HepG2 (cell line): Measurements from ENCODE around the gene ZNF605. TPM values are rescaled to one million over a fixed set of nuclear protein-coding genes. Genes with fewer than 3 reads are reported as not detected.

Experiments
- ATAC-seq: fragments of 200-7000 bp; cut with Tn5 transposase; 3 replicates; pipeline ENCODE4 v1.9.1; 2020; ENCODE audit warnings: mild to moderate bottlenecking, moderate library complexity
- BruUV-seq: library from RNA; stranded (reverse); fragments of 400-500 nt; replicated peaks from 2 replicates; lab custom pipeline; 2021; lab: Mats Ljungman, UMichigan
- CTCF ChIA-PET: fragments of 300-600 bp; formaldehyde crosslinking; extraction: SDS; loops from one replicate; lab custom pipeline; 2021; ENCODE audit warnings: low total read pairs, inconsistent platforms, low intra/inter-chr PET ratio; lab: Yijun Ruan, JAX
- POLR2A ChIA-PET: fragments of 350-600 bp; sonication (Branson Sonifier 250); formaldehyde crosslinking; loops from one replicate; lab custom pipeline; 2020; ENCODE audit warnings: antibody characterized with exemption, inconsistent platforms; lab: Yijun Ruan, JAX
- DNase-seq: peaks from one replicate; pipeline ENCODE4 v3.0.0-alpha.2; 2015; ENCODE audit warnings: low spot score
- FAIRE-seq: peaks from 3 replicates; lab custom pipeline; 2011; peaks lifted over from hg19 to GRCh38; lab: Jason Lieb, UNC
- H2AFZ ChIP-seq: one replicate; pipeline ENCODE4 v1.6.1; 2011; ENCODE audit warnings: low read length, inconsistent platforms
- H3K27ac ChIP-seq: fragments of 300-600 bp; 3 replicates; pipeline ENCODE4 v1.8.0; 2011; ENCODE audit warnings: mixed run types, mild to moderate bottlenecking, mixed read lengths, low read length, inconsistent platforms; ENCODE audit not compliant: insufficient read depth; ENCODE audit errors: extremely low read length
- H3K27me3 ChIP-seq, 2 experiments: fragments of 200-600 bp in 1 of 2; 2 replicates in 1 of 2; 3 replicates in 1 of 2; pipeline versions ENCODE4 v1.6.0 to v1.8.0; 2011; ENCODE audit warnings: low read length in 2 of 2, mild to moderate bottlenecking in 2 of 2, moderate library complexity in 2 of 2, inconsistent platforms in 1 of 2; ENCODE audit not compliant: insufficient read depth in 2 of 2, control insufficient read depth in 1 of 2
- H3K36me3 ChIP-seq, 2 experiments: fragments of 200-600 bp in 1 of 2; replicated peaks in 1 of 2; 2 replicates in 1 of 2; 3 replicates in 1 of 2; pipeline versions ENCODE4 v1.5.1 to v1.8.0; 2011; ENCODE audit warnings: low read length in 2 of 2, inconsistent platforms in 1 of 2; ENCODE audit not compliant: insufficient read depth in 2 of 2, control insufficient read depth in 1 of 2
- H3K4me1 ChIP-seq: 2 replicates; pipeline ENCODE4 v1.5.1; 2012; ENCODE audit warnings: low read length, inconsistent platforms; ENCODE audit not compliant: insufficient read depth
- H3K4me2 ChIP-seq: 2 replicates; pipeline ENCODE4 v1.6.0; 2011; ENCODE audit warnings: low read depth, low read length, inconsistent platforms
- H3K4me3 ChIP-seq, 3 experiments: fragments of 200-600 bp in 1 of 3; sonication (generic), shearing (Covaris generic) in 1 of 3; replicated peaks in 1 of 3; 2 replicates each; pipeline ENCODE4 v1.5.1; 2011 to 2016; ENCODE audit warnings: low read length in 3 of 3, inconsistent platforms in 2 of 3, low read depth in 2 of 3, mild to moderate bottlenecking in 2 of 3, control low read depth in 1 of 3, mixed read lengths in 1 of 3; ENCODE audit not compliant: insufficient read depth in 1 of 3
- H3K79me2 ChIP-seq: one replicate; pipeline ENCODE4 v1.6.1; 2011; ENCODE audit warnings: low read length, inconsistent platforms; ENCODE audit not compliant: insufficient read depth
- H3K9ac ChIP-seq: 2 replicates; pipeline ENCODE4 v1.6.0; 2011; ENCODE audit warnings: mild to moderate bottlenecking, low read depth, low read length, inconsistent platforms; ENCODE audit not compliant: insufficient read depth
- H3K9me3 ChIP-seq: 2 replicates; pipeline ENCODE4 v1.5.1; 2012; ENCODE audit warnings: mild to moderate bottlenecking, low read length
- H4K20me1 ChIP-seq: 2 replicates; pipeline ENCODE4 v1.6.0; 2011; ENCODE audit warnings: inconsistent platforms, mild to moderate bottlenecking, low read length, moderate library complexity; ENCODE audit not compliant: insufficient read depth
- CTCF ChIP-seq: sonication (generic); formaldehyde crosslinking; IDR thresholded peaks from 2 replicates; pipeline ENCODE4 v1.5.0; 2020; ENCODE audit warnings: mild to moderate bottlenecking, missing genetic modification reagents, moderate library complexity
- KLF11 ChIP-seq: IDR thresholded peaks from 2 replicates; pipeline ENCODE4 v1.6.1; 2016; ENCODE audit warnings: missing compliant biosample characterization
- MXD1 ChIP-seq: sonication (generic); formaldehyde crosslinking; IDR thresholded peaks from 2 replicates; pipeline ENCODE4 v1.4.0; 2020; ENCODE audit warnings: mild to moderate bottlenecking, missing genetic modification reagents
- NR2C2 ChIP-seq: sonication (generic); formaldehyde crosslinking; IDR thresholded peaks from 2 replicates; pipeline ENCODE4 v1.4.0; 2020; ENCODE audit warnings: missing genetic modification reagents, mild to moderate bottlenecking, moderate library complexity, borderline replicate concordance
- RXRB ChIP-seq: IDR thresholded peaks from 2 replicates; pipeline ENCODE4 v1.6.1; 2016; ENCODE audit warnings: borderline replicate concordance, missing genetic modification reagents, missing compliant biosample characterization
- XBP1 ChIP-seq: sonication (generic); formaldehyde crosslinking; IDR thresholded peaks from 2 replicates; pipeline ENCODE4 v1.5.0; 2020; ENCODE audit warnings: missing genetic modification reagents
- YY1 ChIP-seq: IDR thresholded peaks from 2 replicates; pipeline ENCODE4 v1.6.1; 2011; ENCODE audit warnings: low read length, low read depth, moderate library complexity, mild to moderate bottlenecking; ENCODE audit not compliant: insufficient read depth, insufficient replicate concordance
- ZBTB44 ChIP-seq: sonication (generic); formaldehyde crosslinking; IDR thresholded peaks from 2 replicates; pipeline ENCODE4 v1.4.0; 2020; ENCODE audit warnings: missing genetic modification reagents
- ZKSCAN1 ChIP-seq: fragments of 150-350 bp; IDR thresholded peaks from 2 replicates; pipeline ENCODE4 v1.6.1; 2014; ENCODE audit warnings: low read length
- ZNF335 ChIP-seq: sonication (generic); formaldehyde crosslinking; IDR thresholded peaks from 2 replicates; pipeline ENCODE4 v1.4.0; 2020; ENCODE audit warnings: missing genetic modification reagents
- ZNF674 ChIP-seq: sonication (generic); formaldehyde crosslinking; IDR thresholded peaks from 2 replicates; pipeline ENCODE4 v1.5.0; 2020; ENCODE audit warnings: low read depth, mild to moderate bottlenecking, missing genetic modification reagents
- ZNF747 ChIP-seq: sonication (generic); formaldehyde crosslinking; IDR thresholded peaks from 2 replicates; pipeline ENCODE4 v1.8.1; 2023; ENCODE audit warnings: missing genetic modification reagents, mild to moderate bottlenecking, borderline replicate concordance
- ZUFSP ChIP-seq: sonication (generic); formaldehyde crosslinking; IDR thresholded peaks from 2 replicates; pipeline ENCODE4 v1.9.0; 2021; ENCODE audit warnings: missing genetic modification reagents, mild to moderate bottlenecking, borderline replicate concordance
- WGBS: methylation state at CpG from one replicate; pipeline ENCODE4 v1.1.6; 2017; ENCODE audit warnings: low lambda C conversion rate; 5-methylcytosine and 5-hydroxymethylcytosine counted together
- in situ Hi-C: cut with HindIII; loops from 2 replicates; pipeline ENCODE4 v1.10.0; 2017; ENCODE audit warnings: low pct_unique_long_range_greater_than_20kb; ENCODE audit not compliant: extremely low pct_ligation_motif_present
- intact Hi-C: fragments of 100-400 bp; cut with micrococcal nuclease; formaldehyde crosslinking; loops from one replicate; pipeline ENCODE4 v1.10.0; 2022; ENCODE audit not compliant: unreplicated experiment
- polyA plus RNA-seq, 8 experiments: library from polyadenylated mRNA; depleted of rRNA in 3 of 8; stranded (reverse) in 7 of 8; unstranded in 1 of 8; fragments of >200 nt; fragmentation: Illumina TruSeq in 4 of 8; extraction: Trizol in 4 of 8; gene quantifications; 2 replicates each; pipeline versions ENCODE4 v1.2.1 to v1.2.3, GENCODE V29; 2011 to 2016; ENCODE audit warnings: low read depth in 4 of 8, missing spikeins in 1 of 8, mixed read lengths in 1 of 8; ENCODE audit not compliant: insufficient read depth in 1 of 8
- total RNA-seq, 5 experiments: library from RNA; depleted of rRNA; stranded (reverse); fragments of >200 nt; fragmentation: Illumina TruSeq; extraction: Trizol; gene quantifications; 2 replicates each; pipeline ENCODE4 v1.2.3, GENCODE V29; 2016; ENCODE audit warnings: low read depth in 1 of 5

The ZNF605 gene
- total and polyA plus RNA-seq, 2 of the 13 experiments (the other 11 are each of a cell fraction or from before 2014, with no cell fraction given): 6.7 to 6.8 TPM

GRCh38 chr12:132921685-132922084 is 34.4 kb downstream of the ZNF605 start:
- POLR2A ChIA-PET: no interaction called here
- H3K79me2 ChIP-seq: no peaks in the 10 kb centered on the region
- FAIRE-seq (no peak), DNase-seq (no peak), ATAC-seq (no peak)
- in situ Hi-C loops: no loop called here
- peaks cover 0 to 2% of the 10 kb centered on the region in 2 experiments; a peak in 1 of 5 replicates for H3K36me3 ChIP-seq
- WGBS: 79% methylated on average over 9 of the region's 9 CpGs
- no peaks in the 10 kb centered on the region for H4K20me1 ChIP-seq
- TF ChIP-seq KLF11 (CRISPR knock-in tag) (no peak), CTCF (CRISPR knock-in tag) (0 out of 2 replicates have a peak, but pooled peaks have one; percentile 4)
- TF ChIP-seq, all 625 proteins: peak for 1
- CTCF ChIA-PET: no interaction called here
- H3K27ac ChIP-seq: no peak overlapping the region
- intact Hi-C loops: no loop called here
- no peak overlapping the region for H3K4me3 ChIP-seq
- H3K9me3 ChIP-seq: peaks cover 100% of the 10 kb centered on the region
- BruUV-seq: no TSS peak
- H2AFZ ChIP-seq: no peak overlapping the region
- H3K9ac ChIP-seq: no peak overlapping the region
- H3K4me2 ChIP-seq: no peak overlapping the region
- no peaks in the 10 kb centered on the region for H3K27me3 ChIP-seq
- H3K4me1 ChIP-seq: no peaks in the 10 kb centered on the region

- H3K9me3 ChIP-seq: peaks cover 100% of the 10 kb centered on the region
- no peak for ATAC-seq
- CTCF ChIA-PET: no interaction called here
- TF ChIP-seq YY1 (no peak), ZNF674 (no peak), ZUFSP (CRISPR knock-in tag) (no peak), ZNF747 (CRISPR knock-in tag) (no peak), ZBTB44 (no peak), RXRB (CRISPR knock-in tag) (no peak), ZNF335 (CRISPR knock-in tag) (no peak), XBP1 (CRISPR knock-in tag) (no peak), ZKSCAN1 (no peak), MXD1 (CRISPR knock-in tag) (no peak), NR2C2 (CRISPR knock-in tag) (no peak)
Measured at GRCh38 chr12:132918680-132919079, 37.4 kb downstream of the ZNF605 start.

More at GRCh38 chr12:132918680-132919079, 37.4 kb downstream of the ZNF605 start:
- H3K4me1 ChIP-seq: no peaks in the 10 kb centered on the region
- POLR2A ChIA-PET: no interaction called here
- no peaks in the 10 kb centered on the region for H3K79me2 ChIP-seq
- H2AFZ ChIP-seq: no peak overlapping the region
- FAIRE-seq (no peak), DNase-seq (no peak)
- H3K27me3 ChIP-seq: no peaks in the 10 kb centered on the region
- H3K4me2 ChIP-seq: no peak overlapping the region
- intact Hi-C loops (no loop called here), in situ Hi-C loops (no loop called here)
- WGBS: 84% methylated on average over 6 of the region's 6 CpGs
- no TSS peak for BruUV-seq
- no peaks in the 10 kb centered on the region for H4K20me1 ChIP-seq
- H3K27ac ChIP-seq: no peak overlapping the region
- no peak overlapping the region for H3K4me3 ChIP-seq
- no peak overlapping the region for H3K9ac ChIP-seq
- no peaks in the 10 kb centered on the region for H3K36me3 ChIP-seq
